ENCODE results near the gene KLHL29. TPM values are rescaled to one million over a fixed set of nuclear protein-coding genes. Genes with fewer than 3 reads are reported as not detected.

Gene KLHL29
- total RNA-seq, 2 experiments from 2014 or later, result 2.5 to 2.7 TPM

GRCh38 chr2:23588508-23589201 lies 203.7 kb downstream of the KLHL29 start:
- no peak overlapping the region for H3K4me3 ChIP-seq (ENCODE audit: low read length)
- Mint-ChIP-seq H3K4me1 (ENCODE audit: low read depth) (no peaks in the 10 kb centered on the region), H3K4me3 (no peak overlapping the region), H3K36me3 (ENCODE audit: low read depth) (no peaks in the 10 kb centered on the region), H3K27me3 (no peaks in the 10 kb centered on the region), H3K27ac (no peak overlapping the region), H3K9me3 (no peaks in the 10 kb centered on the region)
- ATAC-seq (ENCODE audit: poor library complexity) (no peak), DNase-seq (no peak)
- H3K9me3 ChIP-seq (ENCODE audit: control insufficient read depth in 1 of 2, insufficient read depth in 1 of 2, low read length in 2 of 2), result no peaks in the 10 kb centered on the region
- CTCF ChIA-PET, result no interaction called here
- no peaks in the 10 kb centered on the region for H3K27me3 ChIP-seq (ENCODE audit: control insufficient read depth in 1 of 2, insufficient read depth in 2 of 2, low read length in 2 of 2)
- no peak overlapping the region for H3K27ac ChIP-seq (ENCODE audit: low read depth in 1 of 2, low read length in 2 of 2)
- intact Hi-C loops (cut with DNase I, micrococcal nuclease), result no loop called here
- POLR2A ChIA-PET, result no interaction called here
- TF ChIP-seq, protein P1, sequence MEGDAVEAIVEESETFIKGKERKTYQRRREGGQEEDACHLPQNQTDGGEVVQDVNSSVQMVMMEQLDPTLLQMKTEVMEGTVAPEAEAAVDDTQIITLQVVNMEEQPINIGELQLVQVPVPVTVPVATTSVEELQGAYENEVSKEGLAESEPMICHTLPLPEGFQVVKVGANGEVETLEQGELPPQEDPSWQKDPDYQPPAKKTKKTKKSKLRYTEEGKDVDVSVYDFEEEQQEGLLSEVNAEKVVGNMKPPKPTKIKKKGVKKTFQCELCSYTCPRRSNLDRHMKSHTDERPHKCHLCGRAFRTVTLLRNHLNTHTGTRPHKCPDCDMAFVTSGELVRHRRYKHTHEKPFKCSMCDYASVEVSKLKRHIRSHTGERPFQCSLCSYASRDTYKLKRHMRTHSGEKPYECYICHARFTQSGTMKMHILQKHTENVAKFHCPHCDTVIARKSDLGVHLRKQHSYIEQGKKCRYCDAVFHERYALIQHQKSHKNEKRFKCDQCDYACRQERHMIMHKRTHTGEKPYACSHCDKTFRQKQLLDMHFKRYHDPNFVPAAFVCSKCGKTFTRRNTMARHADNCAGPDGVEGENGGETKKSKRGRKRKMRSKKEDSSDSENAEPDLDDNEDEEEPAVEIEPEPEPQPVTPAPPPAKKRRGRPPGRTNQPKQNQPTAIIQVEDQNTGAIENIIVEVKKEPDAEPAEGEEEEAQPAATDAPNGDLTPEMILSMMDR (IDR thresholded peaks at IDR 0.05), result no peak
- no peaks in the 10 kb centered on the region for H3K36me3 ChIP-seq (ENCODE audit: insufficient read depth, low read length)
- H3K4me1 ChIP-seq (ENCODE audit: insufficient read depth, low read length), result no peaks in the 10 kb centered on the region

- intact Hi-C loops (cut with DNase I, micrococcal nuclease), result no loop called here
- no peaks in the 10 kb centered on the region for H3K36me3 Mint-ChIP-seq (ENCODE audit: low read depth)
- no peak for ATAC-seq (ENCODE audit: poor library complexity)
- Histone ChIP-seq H3K27ac (ENCODE audit: low read depth in 1 of 2, low read length in 2 of 2) (no peak overlapping the region), H3K9me3 (ENCODE audit: control insufficient read depth in 1 of 2, insufficient read depth in 1 of 2, low read length in 2 of 2) (no peaks in the 10 kb centered on the region), H3K36me3 (ENCODE audit: insufficient read depth, low read length) (no peaks in the 10 kb centered on the region), H3K27me3 (ENCODE audit: control insufficient read depth in 1 of 2, insufficient read depth in 2 of 2, low read length in 2 of 2) (no peaks in the 10 kb centered on the region), H3K4me1 (ENCODE audit: insufficient read depth, low read length) (no peaks in the 10 kb centered on the region), H3K4me3 (ENCODE audit: low read length) (no peak overlapping the region)
- no peaks in the 10 kb centered on the region for H3K9me3 Mint-ChIP-seq
- H3K4me1 Mint-ChIP-seq (ENCODE audit: low read depth), result no peaks in the 10 kb centered on the region
- TF ChIP-seq, protein P1 (IDR thresholded peaks at IDR 0.05), result no peak
- ChIA-PET POLR2A (no interaction called here), CTCF (no interaction called here)
- H3K4me3 Mint-ChIP-seq, result no peak overlapping the region
- H3K27ac Mint-ChIP-seq, result no peak overlapping the region
- H3K27me3 Mint-ChIP-seq, result no peaks in the 10 kb centered on the region
- DNase-seq, result no peak
Measured at GRCh38 chr2:23589220-23589647, 204.3 kb downstream of the KLHL29 start.

GRCh38 chr2:23589739-23590138 lies 204.8 kb downstream of the KLHL29 start:
- Mint-ChIP-seq H3K4me1 (ENCODE audit: low read depth) (no peaks in the 10 kb centered on the region), H3K9me3 (no peaks in the 10 kb centered on the region), H3K27me3 (no peaks in the 10 kb centered on the region), H3K4me3 (no peak overlapping the region), H3K36me3 (ENCODE audit: low read depth) (no peaks in the 10 kb centered on the region), H3K27ac (no peak overlapping the region)
- ChIA-PET POLR2A (no interaction called here), CTCF (no interaction called here)
- DNase-seq (no peak), ATAC-seq (ENCODE audit: poor library complexity) (no peak)
- Histone ChIP-seq H3K4me1 (ENCODE audit: insufficient read depth, low read length) (no peaks in the 10 kb centered on the region), H3K4me3 (ENCODE audit: low read length) (no peak overlapping the region), H3K9me3 (ENCODE audit: control insufficient read depth in 1 of 2, insufficient read depth in 1 of 2, low read length in 2 of 2) (no peaks in the 10 kb centered on the region), H3K27ac (ENCODE audit: low read depth in 1 of 2, low read length in 2 of 2) (no peak overlapping the region), H3K36me3 (ENCODE audit: insufficient read depth, low read length) (no peaks in the 10 kb centered on the region), H3K27me3 (ENCODE audit: control insufficient read depth in 1 of 2, insufficient read depth in 2 of 2, low read length in 2 of 2) (no peaks in the 10 kb centered on the region)
- TF ChIP-seq, protein P1 (IDR thresholded peaks at IDR 0.05), result no peak
- intact Hi-C loops (cut with DNase I, micrococcal nuclease), result no loop called here
